Measurements from ENCODE around the gene CAMTA1. TPM values are rescaled to one million over a fixed set of nuclear protein-coding genes. Genes with fewer than 3 reads are reported as not detected.
"Not testable (repeated sequence)": the region's sequence is repeated elsewhere in the genome, so short reads cannot be mapped to it uniquely, and the experiment has no call there.

CAMTA1 gene
- total RNA-seq, 1 donor from 2014 or later = 127 TPM

- FAIRE-seq = no peak
- no peak for DNase-seq (ENCODE audit: low spot score in 2 of 2)
These were observed 578.2 kb downstream of the CAMTA1 start for GRCh38 chr1:7363450-7363849.

- FAIRE-seq = no peak
- DNase-seq (ENCODE audit: low spot score in 2 of 2) = no peak
These were observed 580.5 kb downstream of the CAMTA1 start for GRCh38 chr1:7365706-7366105.

- DNase-seq (ENCODE audit: low spot score in 2 of 2) (no peak), FAIRE-seq (no peak)
These were observed 581.2 kb downstream of the CAMTA1 start for GRCh38 chr1:7366286-7366954.

- DNase-seq (ENCODE audit: low spot score in 2 of 2) = no peak
- FAIRE-seq = no peak
These were observed 581.9 kb downstream of the CAMTA1 start for GRCh38 chr1:7366955-7367665.

- FAIRE-seq = no peak
These were observed 584.6 kb downstream of the CAMTA1 start for GRCh38 chr1:7369866-7370265.

GRCh38 chr1:7371926-7372325 lies 586.7 kb downstream of the CAMTA1 start:
- DNase-seq (ENCODE audit: low spot score in 2 of 2) (no peak), FAIRE-seq (no peak)

More at GRCh38 chr1:7369866-7370265, 584.6 kb downstream of the CAMTA1 start:
- no peak for DNase-seq (ENCODE audit: low spot score in 2 of 2)

GRCh38 chr1:7372477-7373120 lies 587.3 kb downstream of the CAMTA1 start:
- FAIRE-seq (no peak), DNase-seq (ENCODE audit: low spot score in 2 of 2) (no peak)

GRCh38 chr1:7373251-7373650 lies 588.0 kb downstream of the CAMTA1 start:
- DNase-seq (ENCODE audit: low spot score in 2 of 2) (no peak), FAIRE-seq (no peak)

GRCh38 chr1:7373876-7374562 lies 588.8 kb downstream of the CAMTA1 start:
- DNase-seq (ENCODE audit: low spot score in 2 of 2) = no peak
- FAIRE-seq = no peak

GRCh38 chr1:7374563-7375160 lies 589.4 kb downstream of the CAMTA1 start:
- FAIRE-seq (no peak), DNase-seq (ENCODE audit: low spot score in 2 of 2) (no peak)

- DNase-seq (ENCODE audit: low spot score in 2 of 2) (no peak), FAIRE-seq (no peak)
These were observed 590.1 kb downstream of the CAMTA1 start for GRCh38 chr1:7375329-7375728.

- FAIRE-seq (no peak), DNase-seq (ENCODE audit: low spot score in 2 of 2) (no peak)
These were observed 590.8 kb downstream of the CAMTA1 start for GRCh38 chr1:7375781-7376660.

GRCh38 chr1:7376676-7377075 lies 591.4 kb downstream of the CAMTA1 start:
- no peak for FAIRE-seq
- no peak for DNase-seq (ENCODE audit: low spot score in 2 of 2)

GRCh38 chr1:7378346-7379130 lies 593.3 kb downstream of the CAMTA1 start:
- DNase-seq (ENCODE audit: low spot score in 2 of 2) = no peak
- FAIRE-seq = no peak

- FAIRE-seq (no peak), DNase-seq (ENCODE audit: low spot score in 2 of 2) (no peak)
These were observed 594.3 kb downstream of the CAMTA1 start for GRCh38 chr1:7379441-7379971.

- FAIRE-seq; DNase-seq (ENCODE audit: low spot score in 2 of 2): not testable (repeated sequence)
These were observed 594.8 kb downstream of the CAMTA1 start for GRCh38 chr1:7380068-7380467.

GRCh38 chr1:7380712-7381111 lies 595.5 kb downstream of the CAMTA1 start:
- DNase-seq (ENCODE audit: low spot score in 2 of 2) (no peak), FAIRE-seq (no peak)

GRCh38 chr1:7381729-7382128 lies 596.5 kb downstream of the CAMTA1 start:
- not testable (repeated sequence) for DNase-seq (ENCODE audit: low spot score in 2 of 2); FAIRE-seq

- no peak for FAIRE-seq
- DNase-seq (ENCODE audit: low spot score in 2 of 2) = no peak
These were observed 597.7 kb downstream of the CAMTA1 start for GRCh38 chr1:7382971-7383370.
